HG03095 (cell line): ENCODE data around the gene LILRB4.
"Not testable (repeated sequence)": the region's sequence is repeated elsewhere in the genome, so short reads cannot be mapped to it uniquely, and the experiment has no call there.

Source experiments
- ATAC-seq: cut with Tn5 transposase; IDR thresholded peaks from one replicate; pipeline ENCODE4 v1.9.1; 2021; ENCODE audit warnings: moderate library complexity; ENCODE audit not compliant: unreplicated experiment

Gene LILRB4

DNA sequence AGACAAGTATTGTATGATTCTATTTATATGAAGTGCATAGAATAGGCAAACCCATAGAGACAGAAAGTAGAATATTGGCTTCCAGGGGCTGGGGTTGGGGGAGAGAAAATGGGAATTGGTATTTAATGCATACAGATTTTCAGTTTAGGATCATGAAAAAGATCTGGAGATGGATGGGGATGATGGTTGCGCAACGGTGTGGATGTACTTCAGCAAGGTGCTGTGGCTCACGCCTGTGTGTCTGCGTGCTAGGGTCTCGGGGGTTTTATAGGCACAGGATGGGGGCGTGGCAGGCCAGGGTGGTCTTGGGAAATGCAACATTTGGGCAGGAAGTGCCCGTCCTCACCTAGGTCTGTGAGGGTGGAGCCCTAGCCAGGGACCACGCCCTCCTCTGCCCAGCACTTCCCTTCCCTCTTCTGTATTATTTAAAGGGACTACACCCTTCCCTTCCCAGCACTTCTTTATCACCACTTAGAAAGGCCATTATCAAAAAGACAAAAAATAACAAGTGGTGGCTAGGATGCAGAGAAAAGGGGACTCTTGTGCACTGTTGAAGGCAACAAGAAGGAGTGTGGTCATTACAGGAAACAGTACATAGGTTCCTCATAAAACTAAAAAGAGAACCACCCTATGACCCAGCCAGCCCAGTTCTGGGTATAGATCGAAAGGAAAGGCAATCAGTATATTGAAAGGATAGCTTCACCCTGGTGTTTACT, 29.0 kb downstream of the LILRB4 start:
- ATAC-seq: no peak

DNA sequence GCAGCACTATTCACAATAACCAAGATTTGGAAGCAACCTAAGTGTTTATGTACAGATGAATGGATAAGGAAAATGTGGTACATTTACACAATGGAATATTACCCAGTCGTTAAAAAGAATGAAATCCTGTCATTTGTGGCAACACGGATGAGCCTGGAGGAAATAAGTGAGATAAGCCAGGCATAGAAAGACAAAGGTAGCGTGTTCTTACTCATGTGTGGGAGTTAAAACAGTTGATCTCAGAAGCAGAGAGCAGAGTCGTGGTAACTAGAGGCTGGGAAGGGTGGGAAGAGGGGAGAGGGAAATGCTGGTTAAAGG, 29.5 kb downstream of the LILRB4 start:
- ATAC-seq: no peak

DNA sequence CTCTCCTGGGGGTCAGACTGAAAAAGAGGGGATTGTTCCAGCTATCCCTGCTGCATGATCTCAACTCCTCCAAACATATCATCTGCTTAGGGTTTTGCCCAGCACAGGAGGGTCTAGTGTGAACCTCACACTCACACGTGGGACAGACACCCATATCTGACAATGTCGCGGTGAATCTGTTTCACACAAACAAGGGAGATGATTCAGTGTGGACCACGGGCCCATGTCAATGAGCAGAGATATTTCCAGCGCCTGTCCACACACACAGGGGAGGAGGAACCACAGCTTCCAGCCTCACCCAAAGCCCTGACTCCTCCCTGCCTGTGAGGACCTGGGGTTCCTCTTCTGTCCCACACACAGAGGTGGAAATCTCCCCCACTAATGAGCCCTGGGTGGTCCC, 31.9 kb downstream of the LILRB4 start:
- ATAC-seq: no peak

DNA sequence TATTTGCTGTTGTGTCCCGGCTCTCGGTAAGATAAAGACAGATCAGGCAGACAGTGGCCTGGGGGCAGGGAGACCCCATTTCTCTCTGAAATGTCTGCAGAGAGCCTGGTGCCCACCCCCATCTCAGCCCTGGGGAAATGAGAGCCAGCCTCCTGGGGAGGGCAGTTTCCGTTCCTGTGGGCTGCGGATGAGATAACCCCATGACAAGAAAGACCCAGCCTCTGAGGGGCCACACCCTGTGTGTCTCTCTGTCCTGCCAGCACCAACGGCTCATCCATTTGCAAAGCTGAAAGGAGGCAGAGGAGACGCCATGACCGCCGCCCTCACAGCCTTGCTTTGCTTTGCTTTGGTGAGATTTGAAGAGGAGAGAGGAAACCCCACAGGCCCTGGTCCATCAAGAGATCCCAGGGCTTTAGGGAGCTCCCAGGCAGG, 33.3 kb downstream of the LILRB4 start:
- no peak for ATAC-seq

DNA sequence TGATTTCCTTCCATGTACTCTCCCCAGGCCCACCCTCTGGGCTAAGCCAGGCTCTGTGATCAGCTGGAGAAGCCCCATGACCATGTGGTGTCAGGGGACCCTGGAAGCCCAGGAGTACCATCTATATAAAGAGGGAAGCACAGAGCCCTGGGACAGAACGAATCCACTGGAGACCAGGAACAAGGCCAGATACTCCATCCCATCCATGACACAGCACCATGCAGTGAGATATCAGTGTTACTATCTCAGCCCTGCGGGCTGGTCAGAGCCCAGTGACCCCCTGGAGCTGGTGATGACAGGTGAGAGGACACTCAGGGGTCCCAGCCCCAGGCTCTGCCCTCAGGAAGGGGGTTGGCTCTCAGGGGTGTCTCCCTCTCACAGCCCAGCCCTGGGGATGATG, 34.0 kb downstream of the LILRB4 start:
- ATAC-seq: no peak

DNA sequence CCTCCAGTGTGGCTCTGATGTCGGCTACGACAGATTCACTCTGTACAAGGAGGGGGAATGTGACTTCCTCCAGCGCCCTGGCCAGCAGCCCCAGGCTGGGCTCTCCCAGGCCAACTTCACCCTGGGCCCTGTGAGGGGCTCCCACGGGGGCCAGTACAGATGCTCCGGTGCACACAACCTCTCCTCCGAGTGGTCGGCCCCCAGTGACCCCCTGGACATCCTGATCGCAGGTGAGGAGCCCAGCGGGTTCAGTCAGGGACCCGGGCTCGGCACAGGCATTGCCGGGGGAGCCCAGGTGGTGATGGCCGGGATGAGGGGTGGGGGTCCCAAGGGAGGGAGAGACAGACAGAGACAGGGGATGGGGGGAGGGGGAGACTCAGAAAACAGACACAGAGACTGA, 34.9 kb downstream of the LILRB4 start:
- not testable (repeated sequence) for ATAC-seq

DNA sequence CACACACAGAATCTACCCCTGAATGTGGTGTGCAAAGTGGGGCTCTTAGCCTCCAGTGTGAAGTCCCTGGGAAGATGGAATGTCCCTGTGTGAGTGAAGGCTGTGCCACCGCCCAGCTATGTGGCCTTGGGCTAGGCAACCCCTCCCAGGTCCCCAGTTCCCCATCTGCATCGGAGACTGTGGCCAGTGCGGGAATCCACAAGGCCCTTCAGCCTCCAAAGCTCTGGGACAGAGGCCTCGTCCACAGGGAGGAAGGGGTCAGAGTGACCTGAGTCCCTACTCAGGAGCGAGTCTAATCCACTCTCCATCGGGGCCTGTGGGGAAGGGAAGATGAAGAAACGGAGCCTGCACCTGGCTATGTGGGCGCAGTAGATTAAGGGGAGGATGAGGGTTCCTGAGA, 42.1 kb downstream of the LILRB4 start:
- no peak for ATAC-seq

DNA sequence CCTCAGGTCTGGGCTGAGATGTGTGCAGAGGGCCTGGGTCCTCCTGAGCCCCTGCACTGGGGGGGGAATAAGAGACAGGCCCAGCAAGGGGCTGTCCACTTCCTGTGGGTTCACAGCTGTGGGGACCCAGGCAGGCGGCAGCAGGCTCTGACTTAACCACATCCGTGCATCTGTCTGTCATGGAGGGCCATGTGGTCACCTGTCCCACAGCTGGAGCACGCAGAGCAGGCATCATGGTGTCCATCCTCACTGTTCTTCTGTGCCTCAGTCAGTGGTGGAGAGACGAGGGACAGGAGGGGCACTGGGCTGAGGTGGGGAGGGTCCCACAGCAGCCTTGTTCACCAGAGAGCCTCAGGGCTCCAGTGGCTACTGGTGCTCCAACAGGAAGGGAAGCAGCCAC, 45.2 kb downstream of the LILRB4 start:
- ATAC-seq: no peak

DNA sequence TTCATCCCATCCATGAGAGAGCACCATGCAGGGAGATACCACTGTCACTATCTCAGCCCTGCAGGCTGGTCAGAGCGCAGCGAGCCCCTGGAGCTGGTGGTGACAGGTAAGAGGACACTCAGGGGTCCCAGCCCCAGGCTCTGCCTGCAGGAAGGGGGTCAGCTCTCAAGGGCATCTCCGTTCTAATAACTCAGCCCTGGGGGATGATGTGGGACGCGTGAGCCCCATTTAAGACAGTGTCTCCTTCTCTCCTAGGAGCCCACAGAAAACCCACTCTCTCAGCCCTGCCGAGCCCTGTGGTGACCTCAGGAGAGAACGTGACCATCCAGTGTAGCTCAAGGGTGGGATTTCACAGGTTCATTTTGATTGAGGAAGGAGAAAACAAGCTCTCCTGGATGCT, 46.0 kb downstream of the LILRB4 start:
- ATAC-seq: no peak

DNA sequence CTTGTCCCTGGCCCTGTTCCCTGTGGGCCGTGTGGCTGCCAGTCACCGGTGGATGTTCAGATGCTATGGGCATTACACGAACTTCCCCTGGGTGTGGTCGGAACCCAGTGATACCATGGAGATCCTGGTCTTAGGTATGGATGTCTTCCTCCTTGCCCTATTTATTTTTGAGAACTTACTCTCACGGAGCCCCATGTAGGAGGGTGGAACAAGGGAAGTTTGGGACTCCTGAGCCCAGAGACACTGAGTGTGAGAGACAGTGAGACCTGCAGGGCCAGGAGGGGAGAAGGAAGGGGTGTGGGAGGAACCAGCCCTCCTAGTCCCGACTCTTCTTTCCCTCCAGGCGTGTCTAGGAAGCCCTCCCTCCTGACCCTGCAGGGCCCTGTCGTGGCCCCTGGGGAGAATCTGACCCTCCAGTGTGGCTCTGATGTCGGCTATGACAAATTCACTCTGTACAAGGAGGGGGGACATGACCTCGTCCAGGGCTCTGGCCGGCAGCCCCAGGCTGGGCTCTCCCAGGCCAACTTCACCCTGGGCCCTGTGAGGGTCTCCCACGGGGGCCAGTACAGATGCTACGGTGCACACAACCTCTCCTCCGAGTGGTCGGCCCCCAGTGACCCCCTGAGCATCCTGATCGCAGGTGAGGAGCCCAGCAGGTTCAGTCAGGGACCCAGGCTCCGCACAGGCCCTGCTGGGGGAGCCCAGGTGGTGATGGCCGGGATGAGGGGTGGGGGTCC, 46.6 kb downstream of the LILRB4 start:
- no peak for ATAC-seq

DNA sequence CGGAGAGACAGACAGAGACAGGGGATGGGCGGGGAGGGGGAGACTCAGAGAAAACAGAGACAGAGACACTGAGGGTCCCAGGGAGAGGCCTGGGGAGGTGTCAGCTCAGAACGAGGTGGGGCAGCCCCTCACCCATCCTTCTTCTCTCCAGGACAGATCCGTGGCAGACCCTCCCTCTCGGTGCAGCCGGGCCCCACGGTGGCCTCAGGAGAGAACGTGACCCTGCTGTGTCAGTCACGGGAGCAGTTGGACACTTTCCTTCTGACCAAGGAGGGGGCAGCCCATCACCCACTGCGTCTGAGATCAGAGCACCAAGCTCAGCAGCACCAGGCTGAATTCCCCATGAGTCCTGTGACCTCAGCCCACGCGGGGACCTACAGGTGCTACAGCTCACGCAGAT, 47.2 kb downstream of the LILRB4 start:
- ATAC-seq: not testable (repeated sequence)
